WTC11 (cell line): Measurements from ENCODE around the gene STT3A.

Source experiments
- ATF1 ChIP-seq: sonication (generic); formaldehyde crosslinking; IDR thresholded peaks from 2 replicates; pipeline ENCODE4 v1.8.1; 2023; ENCODE audit warnings: mild to moderate bottlenecking, moderate library complexity, missing genetic modification reagents
- CTCF ChIP-seq: fragments of 200-600 bp; IDR thresholded peaks from 2 replicates; pipeline ENCODE4 v1.8.0; 2022; ENCODE audit warnings: antibody characterized with exemption
- GABPB1 ChIP-seq: sonication (generic); formaldehyde crosslinking; IDR thresholded peaks from 2 replicates; pipeline ENCODE4 v1.8.1; 2023; ENCODE audit warnings: mild to moderate bottlenecking, missing genetic modification reagents
- NFE2L1 ChIP-seq: sonication (generic); formaldehyde crosslinking; IDR thresholded peaks from 2 replicates; pipeline ENCODE4 v1.8.1; 2023; ENCODE audit warnings: missing genetic modification reagents
- NFYB ChIP-seq: sonication (generic); formaldehyde crosslinking; conservative IDR thresholded peaks from 2 replicates; pipeline ENCODE4 v1.8.0; 2022; ENCODE audit warnings: low read depth, missing genetic modification reagents
- SP1 ChIP-seq: sonication (generic); formaldehyde crosslinking; conservative IDR thresholded peaks from 2 replicates; pipeline ENCODE4 v1.8.1; 2022; ENCODE audit warnings: missing genetic modification reagents
- TCF7 ChIP-seq: sonication (generic); formaldehyde crosslinking; IDR thresholded peaks from 2 replicates; pipeline ENCODE4 v1.8.0; 2022; ENCODE audit warnings: mild to moderate bottlenecking, low read depth, missing genetic modification reagents, moderate library complexity
- TF ChIP-seq, protein P1 (sequence below): sonication (generic); formaldehyde crosslinking; IDR thresholded peaks from 2 replicates; pipeline ENCODE4 v1.8.1; 2023; ENCODE audit warnings: mild to moderate bottlenecking, missing genetic modification reagents
- TF ChIP-seq, protein P2 (sequence below): sonication (generic); formaldehyde crosslinking; IDR thresholded peaks from 2 replicates; pipeline ENCODE4 v1.8.0; 2022; ENCODE audit warnings: mild to moderate bottlenecking, missing genetic modification reagents

- TF ChIP-seq NFE2L1 (CRISPR knock-in tag): no peak
- TF ChIP-seq CTCF: no peak
- no peak for TF ChIP-seq GABPB1 (CRISPR knock-in tag)
- TF ChIP-seq, protein P1, sequence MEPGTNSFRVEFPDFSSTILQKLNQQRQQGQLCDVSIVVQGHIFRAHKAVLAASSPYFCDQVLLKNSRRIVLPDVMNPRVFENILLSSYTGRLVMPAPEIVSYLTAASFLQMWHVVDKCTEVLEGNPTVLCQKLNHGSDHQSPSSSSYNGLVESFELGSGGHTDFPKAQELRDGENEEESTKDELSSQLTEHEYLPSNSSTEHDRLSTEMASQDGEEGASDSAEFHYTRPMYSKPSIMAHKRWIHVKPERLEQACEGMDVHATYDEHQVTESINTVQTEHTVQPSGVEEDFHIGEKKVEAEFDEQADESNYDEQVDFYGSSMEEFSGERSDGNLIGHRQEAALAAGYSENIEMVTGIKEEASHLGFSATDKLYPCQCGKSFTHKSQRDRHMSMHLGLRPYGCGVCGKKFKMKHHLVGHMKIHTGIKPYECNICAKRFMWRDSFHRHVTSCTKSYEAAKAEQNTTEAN (CRISPR knock-in tag): no peak
- TF ChIP-seq, protein P2, sequence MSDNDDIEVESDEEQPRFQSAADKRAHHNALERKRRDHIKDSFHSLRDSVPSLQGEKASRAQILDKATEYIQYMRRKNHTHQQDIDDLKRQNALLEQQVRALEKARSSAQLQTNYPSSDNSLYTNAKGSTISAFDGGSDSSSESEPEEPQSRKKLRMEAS (CRISPR knock-in tag): no peak
- TF ChIP-seq SP1 (CRISPR knock-in tag): no peak
- TF ChIP-seq ATF1 (CRISPR knock-in tag): no peak
- TF ChIP-seq TCF7: no peak
- TF ChIP-seq NFYB (CRISPR knock-in tag): no peak
Measured at GRCh38 chr11:125638315-125638714, 45.7 kb downstream of the STT3A start.
